ENCODE results near the gene RBMS3. TPM values are rescaled to one million over a fixed set of nuclear protein-coding genes. Genes with fewer than 3 reads are reported as not detected.

RBMS3 gene
- total RNA-seq, 6 donors from 2014 or later, result 39.8 to 102 (median 57.2) TPM

GRCh38 chr3:29901097-29901496 lies 620.2 kb downstream of the RBMS3 start:
- H3K36me3 ChIP-seq, result no peaks in the 10 kb centered on the region
- ATAC-seq (ENCODE audit: low FRiP score in 2 of 2) (no peak), DNase-seq (no peak)
- no peak overlapping the region for H3K27ac ChIP-seq
- H3K4me1 ChIP-seq, result no peaks in the 10 kb centered on the region
- H3K27me3 ChIP-seq, result no peaks in the 10 kb centered on the region
- no peak for TF ChIP-seq POLR2AphosphoS5 (IDR thresholded peaks at IDR 0.05)
- TF ChIP-seq EP300 (IDR thresholded peaks at IDR 0.05), result no peak
- TF ChIP-seq POLR2A (IDR thresholded peaks at IDR 0.05), result no peak
- TF ChIP-seq CTCF (IDR thresholded peaks at IDR 0.05), result no peak
- no peaks in the 10 kb centered on the region for H3K9me3 ChIP-seq
- 51 to 61% methylated on average over 2 of the region's 2 CpGs for WGBS, 2 donors
- H3K4me3 ChIP-seq, result no peak overlapping the region

DNA sequence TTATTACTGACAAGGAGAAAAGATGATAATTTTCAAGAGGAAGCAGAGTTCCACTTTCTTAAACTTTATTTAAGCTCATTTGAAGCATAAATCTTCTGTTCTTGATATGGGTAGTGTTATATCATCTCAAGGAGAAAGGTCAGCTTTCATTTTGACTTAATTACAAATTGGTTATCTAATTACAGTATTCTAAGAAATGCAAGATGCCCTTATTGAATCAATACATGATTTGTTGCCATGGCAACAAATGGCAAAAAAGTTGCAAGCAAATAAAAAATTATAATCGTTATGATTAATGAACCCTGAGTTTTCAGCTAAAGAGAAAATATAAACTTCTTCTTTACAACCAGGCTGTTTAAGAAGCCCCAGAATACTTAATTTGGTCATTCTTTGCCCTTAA lies 622.7 kb downstream of the RBMS3 start:
- no peak overlapping the region for H3K4me3 ChIP-seq
- no peaks in the 10 kb centered on the region for H3K9me3 ChIP-seq
- TF ChIP-seq CTCF (IDR thresholded peaks at IDR 0.05), result no peak
- no peak for TF ChIP-seq EP300 (IDR thresholded peaks at IDR 0.05)
- no peaks in the 10 kb centered on the region for H3K27me3 ChIP-seq
- DNase-seq (no peak), ATAC-seq (ENCODE audit: low FRiP score in 2 of 2) (no peak)
- H3K4me1 ChIP-seq, result no peaks in the 10 kb centered on the region
- no peaks in the 10 kb centered on the region for H3K36me3 ChIP-seq
- 91 to 96% methylated on average over 1 of the region's 1 CpG for WGBS, 2 donors
- H3K27ac ChIP-seq, result no peak overlapping the region

DNA sequence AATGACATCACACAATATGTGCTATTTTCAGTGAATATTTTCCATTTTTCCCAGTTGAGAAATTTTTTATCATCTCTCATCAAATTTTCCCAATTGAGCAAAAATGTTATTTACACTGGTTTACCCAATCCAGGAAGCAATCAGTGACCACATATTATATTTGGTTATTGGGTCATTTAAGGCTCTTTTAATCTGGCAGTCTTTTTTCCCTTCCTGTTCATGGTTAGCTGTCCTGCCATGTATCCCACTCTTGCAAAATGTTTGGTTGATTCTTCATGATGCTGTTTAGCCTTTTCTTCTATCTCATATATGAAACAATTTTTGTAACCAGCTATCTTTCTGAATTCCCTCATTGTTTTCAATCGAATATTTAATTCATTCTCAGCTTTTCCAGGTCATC lies 626.0 kb downstream of the RBMS3 start:
- H3K27me3 ChIP-seq, result no peaks in the 10 kb centered on the region
- ATAC-seq (ENCODE audit: low FRiP score in 2 of 2) (no peak), DNase-seq (no peak)
- 89% methylated on average over 1 of the region's 1 CpG for WGBS, 2 donors
- H3K4me1 ChIP-seq, result no peaks in the 10 kb centered on the region
- TF ChIP-seq EP300 (IDR thresholded peaks at IDR 0.05) (no peak), POLR2A (IDR thresholded peaks at IDR 0.05) (no peak), CTCF (IDR thresholded peaks at IDR 0.05) (no peak), POLR2AphosphoS5 (IDR thresholded peaks at IDR 0.05) (no peak)
- H3K9me3 ChIP-seq, result no peaks in the 10 kb centered on the region
- no peak overlapping the region for H3K27ac ChIP-seq
- no peaks in the 10 kb centered on the region for H3K36me3 ChIP-seq
- no peak overlapping the region for H3K4me3 ChIP-seq

DNA sequence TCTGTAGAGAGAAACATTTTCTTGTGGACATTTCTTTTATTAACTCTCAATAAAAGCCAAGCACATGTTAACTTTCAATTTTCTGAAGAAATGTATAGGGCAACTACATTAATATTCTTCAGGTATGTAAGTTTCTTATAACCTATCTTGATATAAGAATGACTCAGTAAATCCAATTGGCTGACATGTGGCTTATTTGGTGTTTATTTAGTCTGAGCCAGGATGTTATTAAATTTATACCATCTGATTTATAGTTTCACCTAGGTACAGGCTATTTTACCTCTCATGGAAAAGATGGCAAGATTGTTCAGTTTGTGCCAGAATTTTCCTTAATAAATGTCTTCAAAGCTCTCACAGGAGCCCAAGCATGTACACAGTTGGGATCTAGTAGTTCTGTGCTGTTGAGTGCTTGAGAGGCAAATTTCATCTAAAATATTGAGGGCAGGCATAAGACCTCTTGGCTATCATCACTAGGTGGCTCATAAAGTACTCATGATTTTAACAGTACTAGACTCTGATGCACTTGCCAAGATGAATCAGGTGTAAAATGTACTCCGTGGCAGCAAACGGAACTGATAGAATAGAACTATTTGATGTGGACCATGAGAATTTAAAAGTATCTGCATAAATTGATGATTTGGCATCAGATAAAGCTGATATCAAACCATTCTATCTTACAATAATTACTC lies 631.9 kb downstream of the RBMS3 start:
- H3K4me3 ChIP-seq, result no peak overlapping the region
- no peaks in the 10 kb centered on the region for H3K36me3 ChIP-seq
- H3K4me1 ChIP-seq, result no peaks in the 10 kb centered on the region
- no peaks in the 10 kb centered on the region for H3K27me3 ChIP-seq
- no peak for ATAC-seq (ENCODE audit: low FRiP score in 2 of 2)
- DNase-seq, result no peak
- no peak overlapping the region for H3K27ac ChIP-seq
- TF ChIP-seq EP300 (IDR thresholded peaks at IDR 0.05), result no peak
- no peak for TF ChIP-seq POLR2AphosphoS5 (IDR thresholded peaks at IDR 0.05)
- no peak for TF ChIP-seq POLR2A (IDR thresholded peaks at IDR 0.05)
- TF ChIP-seq CTCF (IDR thresholded peaks at IDR 0.05), result no peak
- H3K9me3 ChIP-seq, result no peaks in the 10 kb centered on the region
- WGBS, 2 donors, result 83 to 92% methylated on average over 2 of the region's 2 CpGs

DNA sequence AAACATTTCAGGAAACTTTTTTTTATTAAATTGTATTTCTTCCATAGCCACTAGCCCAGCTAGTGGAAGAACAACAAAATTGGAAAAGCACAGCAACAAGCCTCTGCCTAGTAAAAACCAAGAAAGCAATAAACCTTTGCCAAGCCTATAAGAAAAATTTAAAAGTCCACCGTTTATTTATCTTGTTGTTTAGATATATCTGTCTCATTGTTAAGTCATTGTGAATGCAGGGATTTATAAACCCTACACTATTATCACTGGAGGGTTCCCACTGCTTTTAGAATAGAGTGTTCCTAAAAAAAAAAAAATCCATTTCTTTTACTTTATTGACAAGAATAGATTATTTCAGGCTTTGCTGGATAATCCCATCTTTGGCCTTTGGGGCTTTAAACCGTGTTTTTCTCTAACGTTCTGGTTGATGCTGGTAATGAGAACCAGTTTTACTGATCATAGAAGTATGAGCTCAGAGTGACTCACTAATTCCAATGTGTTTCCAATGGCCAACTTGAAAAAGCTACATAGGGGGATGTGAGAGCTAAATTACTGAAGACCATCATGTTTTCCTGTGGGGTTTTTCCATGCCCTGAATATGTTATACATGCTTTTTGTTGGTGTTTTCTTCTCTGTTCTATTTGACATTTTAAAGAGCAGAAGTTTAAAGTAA lies 634.1 kb downstream of the RBMS3 start:
- no peak overlapping the region for H3K27ac ChIP-seq
- TF ChIP-seq POLR2A (IDR thresholded peaks at IDR 0.05), result no peak
- TF ChIP-seq EP300 (IDR thresholded peaks at IDR 0.05), result no peak
- TF ChIP-seq CTCF (IDR thresholded peaks at IDR 0.05), result no peak
- no peak for TF ChIP-seq POLR2AphosphoS5 (IDR thresholded peaks at IDR 0.05)
- H3K27me3 ChIP-seq, result no peaks in the 10 kb centered on the region
- ATAC-seq (ENCODE audit: low FRiP score in 2 of 2) (peak in 1 of 2 donors; percentile 58), DNase-seq (no peak)
- 78 to 85% methylated on average over 3 of the region's 3 CpGs for WGBS, 2 donors
- no peak overlapping the region for H3K4me3 ChIP-seq
- no peaks in the 10 kb centered on the region for H3K4me1 ChIP-seq
- H3K36me3 ChIP-seq, result no peaks in the 10 kb centered on the region
- no peaks in the 10 kb centered on the region for H3K9me3 ChIP-seq

Data from upper lobe of left lung (tissue), 6 donors.